Transverse colon (tissue), 4 donors: Measurements from ENCODE around the gene LCP2.

Experiments used
- CTCF ChIP-seq, 5 experiments: fragments of 200-600 bp in 3 of 5; fragments of 450-650 bp in 2 of 5; sonication (generic) in 3 of 5; IDR thresholded peaks; 1 replicate in 2 of 5; 2 replicates in 3 of 5; pipeline ENCODE4 v1.5.1; 2016 to 2017; ENCODE audit warnings: antibody characterized with exemption in 5 of 5, inconsistent platforms in 3 of 5, mild to moderate bottlenecking in 2 of 5, moderate library complexity in 1 of 5
- EP300 ChIP-seq: sonication (generic); formaldehyde crosslinking; IDR thresholded peaks from one replicate; pipeline ENCODE4 v1.6.1; 2017; ENCODE audit warnings: antibody characterized with exemption, low read depth
- POLR2A ChIP-seq: fragments of 450-650 bp; IDR thresholded peaks from one replicate; pipeline ENCODE4 v1.6.1; 2016; ENCODE audit warnings: antibody characterized with exemption, mild to moderate bottlenecking, moderate library complexity
- POLR2AphosphoS5 ChIP-seq, 3 donors: sonication (generic); formaldehyde crosslinking; IDR thresholded peaks; one replicate each; pipeline ENCODE4 v1.6.1; 2016; ENCODE audit warnings: antibody characterized with exemption in 3 of 3

- TF ChIP-seq CTCF (IDR thresholded peaks at IDR 0.05): no peak
- TF ChIP-seq POLR2AphosphoS5 (IDR thresholded peaks at IDR 0.05): no peak
- TF ChIP-seq POLR2A: no peak
- TF ChIP-seq EP300: no peak
These were observed 39.6 kb upstream of the LCP2 start for GRCh38 chr5:170337045-170337733.
